ENCODE data around the gene ZNF831.

Gene ZNF831

DNA sequence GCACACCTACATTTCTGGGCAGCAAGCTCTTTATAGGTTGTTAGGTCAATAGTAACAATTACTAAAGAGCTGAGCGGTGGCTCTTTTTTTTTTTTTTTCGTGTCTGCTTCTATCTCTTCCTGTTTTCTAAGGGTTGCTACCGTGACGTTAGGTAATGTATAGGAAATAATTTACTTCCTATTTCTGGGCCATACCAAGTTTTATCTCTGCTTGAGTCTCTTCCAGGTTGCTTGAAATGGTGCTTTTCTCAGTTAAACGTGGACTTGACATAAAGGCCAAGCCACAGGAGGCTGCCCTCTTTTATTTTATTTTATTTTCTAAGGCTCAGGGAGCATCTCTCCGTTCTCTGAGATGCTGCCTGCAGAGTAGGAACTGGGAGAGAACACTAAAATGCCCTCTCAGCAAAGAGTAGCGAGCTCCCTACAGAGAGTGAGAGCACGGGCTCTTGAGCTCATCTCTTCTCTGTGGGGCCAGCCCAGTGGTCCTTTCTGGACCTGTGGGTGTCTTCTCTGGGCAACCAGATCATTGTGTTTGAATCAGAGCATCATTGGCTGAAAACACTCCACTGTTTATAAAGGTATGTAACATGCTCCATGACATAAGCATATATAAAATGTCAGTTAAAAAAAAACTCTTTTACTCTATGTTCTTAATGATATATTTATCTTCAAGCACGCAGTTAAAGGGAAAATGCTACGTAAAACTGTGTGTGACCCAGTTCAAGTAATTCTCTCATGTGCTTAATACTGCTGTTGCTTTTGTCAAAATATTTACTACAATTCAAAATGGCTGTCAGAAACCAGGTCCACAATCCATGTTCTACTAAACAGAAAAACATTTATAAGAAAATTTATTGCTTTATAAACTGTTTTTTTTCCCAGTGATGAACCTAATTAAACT lies at the start of gene ZNF831:
ZNF831 (plus strand) TSS at position 191 of the 900 bp plus-strand sequence. CDS start 27,199 bp downstream, outside the sequence.
- no peak for DNase-seq

DNA sequence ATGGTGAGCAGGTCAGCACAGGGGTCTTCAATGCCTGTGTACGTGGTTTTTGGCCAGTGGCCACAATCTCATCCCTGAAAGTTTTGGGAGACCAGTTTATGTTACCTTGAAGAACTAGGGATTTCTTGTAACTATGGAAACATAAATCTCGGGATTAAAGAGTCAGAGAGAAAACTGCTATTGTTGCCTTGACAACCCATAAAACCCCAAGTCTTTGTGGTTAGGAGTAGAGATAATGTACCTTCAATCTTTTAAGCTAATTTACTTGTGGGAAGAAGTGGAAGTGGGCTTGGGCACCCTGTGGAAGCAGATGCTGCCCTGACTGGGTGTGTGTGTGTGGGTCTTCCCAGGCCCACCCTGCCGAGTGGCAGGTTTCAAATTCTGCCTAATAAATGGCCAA lies 46.1 kb upstream of the ZNF831 start:
- no peak for DNase-seq

DNA sequence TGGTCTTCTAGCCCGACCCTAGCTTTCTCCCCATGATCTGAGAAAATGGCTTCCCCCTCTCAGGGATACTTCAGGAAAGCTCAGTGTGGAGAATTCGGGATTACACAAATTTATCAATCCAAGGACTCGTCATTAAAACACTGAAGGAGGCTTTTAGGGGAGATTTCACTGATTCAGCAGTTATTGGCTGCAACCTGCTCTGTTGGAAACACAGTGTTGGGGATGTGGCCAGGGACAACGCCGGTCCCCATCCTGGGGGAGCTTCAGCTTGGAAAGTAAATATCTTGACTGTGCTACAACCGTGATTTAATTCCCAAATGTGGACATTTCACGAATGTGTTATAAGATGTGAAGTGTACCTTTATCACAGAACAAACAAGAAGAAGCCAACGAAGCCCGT lies 44.8 kb upstream of the ZNF831 start:
- DNase-seq: no peak

DNA sequence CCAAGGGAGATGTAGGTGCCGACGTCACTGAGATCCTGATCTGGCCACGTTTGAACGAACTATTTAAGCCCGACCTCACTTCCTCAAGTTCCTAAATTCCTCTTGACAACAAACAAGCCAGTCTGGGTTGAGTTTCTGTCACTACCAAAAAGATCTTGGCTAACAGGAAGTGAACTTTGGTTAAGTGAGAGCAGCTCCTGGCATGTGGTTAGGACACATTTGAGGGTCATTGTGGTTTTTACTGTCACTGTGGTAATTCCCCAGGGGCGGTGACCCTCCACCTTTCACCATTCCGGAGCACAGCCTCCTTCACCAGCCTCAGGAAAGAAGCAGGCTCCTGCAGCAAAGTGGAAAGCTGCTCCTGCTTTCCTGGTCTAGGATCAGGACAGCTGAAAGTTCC lies 43.1 kb upstream of the ZNF831 start:
- no peak for DNase-seq

DNA sequence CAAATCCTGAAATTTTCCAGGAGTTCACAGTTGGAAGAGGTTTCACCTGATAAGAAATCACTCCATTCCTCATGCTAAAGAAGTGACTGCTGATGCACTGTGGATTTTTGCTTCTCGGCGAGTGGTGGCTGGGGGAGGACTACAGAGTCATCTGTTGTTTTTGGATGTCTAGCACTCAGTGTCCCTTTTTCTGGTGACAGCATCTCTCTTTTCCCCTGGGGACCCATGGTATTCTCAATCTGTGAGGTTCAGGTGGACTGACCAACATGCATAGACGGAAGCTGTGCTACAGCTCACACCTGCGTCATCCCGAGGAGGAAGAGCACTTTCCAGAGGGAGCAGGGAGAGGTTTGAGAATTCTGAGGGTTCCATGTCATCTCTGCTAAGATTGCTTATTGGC lies 42.7 kb upstream of the ZNF831 start:
- no peak for DNase-seq

DNA sequence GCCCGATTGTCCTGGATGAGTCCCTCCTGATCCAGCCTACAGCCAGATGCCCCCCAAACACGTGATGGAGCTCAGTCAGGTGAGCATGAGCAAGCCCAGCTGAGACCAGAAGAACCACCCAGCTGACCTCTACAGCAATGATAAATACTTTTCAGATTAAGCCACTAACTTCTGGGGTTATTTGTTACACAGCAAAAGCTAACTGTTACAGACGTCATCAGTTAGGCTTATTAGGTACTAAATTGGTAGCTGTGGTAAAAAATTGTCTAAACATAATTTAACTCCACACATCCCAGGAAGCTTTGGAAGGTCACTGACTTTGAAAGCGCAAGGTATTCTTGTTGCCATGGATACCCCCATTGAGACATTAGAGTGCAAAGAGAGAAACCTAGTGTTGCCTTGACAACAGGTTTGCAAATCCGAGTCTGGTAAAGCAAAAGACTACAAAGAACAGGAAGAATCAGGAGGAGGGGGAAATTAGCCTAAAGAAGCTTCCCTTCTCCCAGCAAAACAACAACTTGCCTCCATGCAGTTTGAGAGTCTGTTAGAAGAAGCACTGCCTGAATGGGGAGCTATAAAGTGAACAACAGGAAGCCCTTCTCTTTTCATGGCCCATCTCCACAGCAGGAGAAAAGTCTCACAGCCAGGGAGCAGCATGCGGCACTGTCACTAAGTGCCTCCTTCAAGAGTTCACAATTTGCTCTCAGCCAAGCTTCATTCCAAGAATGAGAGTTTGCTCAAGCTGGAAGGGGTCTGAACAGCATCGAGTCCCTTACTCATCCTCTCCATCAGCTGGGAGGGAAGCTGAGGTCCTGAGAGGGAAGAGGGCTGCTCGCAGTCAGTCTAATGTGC lies 41.7 kb upstream of the ZNF831 start:
- no peak for DNase-seq

DNA sequence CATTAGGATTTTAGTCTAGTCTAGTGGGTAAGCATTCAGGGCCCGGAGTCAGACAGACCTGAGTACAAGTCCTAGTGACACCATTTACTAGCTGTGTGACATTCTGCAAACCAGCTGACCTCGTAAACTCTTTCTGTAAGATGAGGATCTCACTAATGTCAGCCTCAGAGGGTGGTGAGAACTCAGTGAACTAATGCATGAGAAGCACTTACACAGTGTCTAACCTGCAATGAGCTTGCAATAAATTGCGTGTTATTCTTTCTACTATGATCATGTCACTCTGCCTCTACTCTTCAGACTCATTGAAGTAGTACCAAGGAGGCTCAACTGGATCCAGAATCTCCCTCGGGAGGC lies 41.1 kb upstream of the ZNF831 start:
- no peak for DNase-seq

DNA sequence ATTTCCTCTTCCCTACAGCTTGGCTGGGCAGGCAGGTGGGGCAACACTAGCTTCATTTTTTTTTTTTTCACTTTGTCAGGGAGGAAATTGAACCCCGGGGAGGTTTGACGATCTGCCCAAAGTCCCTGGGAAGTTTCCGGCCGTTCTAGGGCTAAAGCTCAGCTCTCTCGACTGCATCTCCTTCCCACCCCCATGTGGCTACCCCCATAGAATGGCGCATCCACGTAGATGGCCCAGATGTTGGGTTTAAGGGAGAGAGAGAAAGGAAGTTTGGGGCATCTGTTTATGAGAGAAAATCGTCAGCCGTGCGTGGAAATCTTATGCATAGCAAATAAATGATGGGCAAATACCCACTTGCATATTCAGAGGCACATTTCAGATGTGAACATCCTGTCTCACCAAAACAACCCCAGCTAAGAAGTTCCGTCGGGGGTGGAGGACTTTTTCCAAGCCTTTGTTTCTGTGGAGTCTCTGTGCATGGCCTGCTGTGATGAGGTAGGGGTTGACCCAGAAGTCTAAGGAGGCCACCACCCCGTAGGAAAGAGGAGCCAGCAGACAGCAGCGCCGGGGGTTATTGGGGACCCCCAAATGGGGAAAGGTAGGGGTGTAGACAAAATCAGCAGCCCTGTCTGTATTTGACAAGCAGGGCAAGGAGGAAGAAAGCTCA lies 40.5 kb upstream of the ZNF831 start:
- no peak for DNase-seq

DNA sequence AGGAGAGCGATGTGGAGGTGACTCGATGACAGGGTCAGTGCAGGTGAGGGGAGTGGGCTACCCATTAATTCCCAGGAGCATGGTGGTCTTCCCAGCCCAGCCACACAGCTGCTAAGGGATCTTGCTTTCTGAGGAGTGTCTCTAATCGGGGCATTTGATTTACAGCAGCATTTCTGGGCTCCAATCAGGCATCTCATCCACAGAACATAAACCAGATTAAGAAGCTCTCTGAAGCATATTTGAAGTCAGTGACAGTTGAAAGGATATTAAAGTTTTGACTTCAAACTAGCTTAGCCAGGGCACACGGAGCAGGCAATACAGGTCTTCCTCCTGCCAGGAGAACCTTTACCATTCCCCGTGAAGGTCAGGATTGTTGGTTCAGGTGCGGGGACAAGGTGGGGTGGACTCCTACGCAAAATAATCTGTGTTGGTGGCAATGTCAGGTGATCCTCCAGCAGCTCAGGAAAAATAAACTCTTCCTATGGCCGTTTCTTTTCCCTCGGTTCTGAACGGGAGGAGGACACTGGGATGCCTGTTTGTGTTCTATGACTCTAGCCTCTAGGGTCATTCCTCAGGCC lies 39.9 kb upstream of the ZNF831 start:
- DNase-seq: no peak

DNA sequence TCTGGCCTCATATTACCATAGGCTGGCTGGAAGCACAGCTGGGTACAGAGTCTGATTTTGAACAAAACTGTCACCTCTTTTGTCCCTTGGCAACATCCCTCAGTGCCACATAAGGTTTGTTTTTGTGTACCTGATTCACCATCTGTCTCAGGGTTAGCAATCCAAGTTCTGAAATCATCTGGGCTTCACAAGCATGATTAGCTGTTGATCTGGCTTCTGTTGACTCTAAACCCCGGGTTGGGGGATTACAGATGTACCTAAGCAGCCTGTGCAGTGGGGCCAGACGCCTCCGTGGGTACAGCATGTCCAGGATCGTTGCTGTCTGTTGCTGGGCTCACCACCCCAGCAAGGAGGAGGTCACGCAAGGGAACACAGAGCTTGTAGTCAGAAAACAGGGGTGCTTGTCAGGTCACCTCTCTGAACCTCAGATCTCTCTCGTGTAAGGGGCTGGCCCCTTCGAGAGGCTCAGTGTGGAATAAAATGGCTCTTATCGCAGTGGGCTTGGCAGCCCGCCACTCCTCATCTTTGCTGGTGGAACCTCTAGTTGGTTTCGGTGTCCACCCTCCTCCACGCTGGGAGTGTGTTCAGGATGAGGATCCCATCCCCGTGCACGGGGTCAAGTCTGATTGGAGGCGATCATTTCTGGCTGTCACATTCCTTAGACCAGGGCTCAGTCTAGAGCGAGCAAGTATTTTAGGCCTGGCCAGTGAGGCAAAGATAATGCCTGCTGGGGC lies 39.2 kb upstream of the ZNF831 start:
- DNase-seq: no peak

DNA sequence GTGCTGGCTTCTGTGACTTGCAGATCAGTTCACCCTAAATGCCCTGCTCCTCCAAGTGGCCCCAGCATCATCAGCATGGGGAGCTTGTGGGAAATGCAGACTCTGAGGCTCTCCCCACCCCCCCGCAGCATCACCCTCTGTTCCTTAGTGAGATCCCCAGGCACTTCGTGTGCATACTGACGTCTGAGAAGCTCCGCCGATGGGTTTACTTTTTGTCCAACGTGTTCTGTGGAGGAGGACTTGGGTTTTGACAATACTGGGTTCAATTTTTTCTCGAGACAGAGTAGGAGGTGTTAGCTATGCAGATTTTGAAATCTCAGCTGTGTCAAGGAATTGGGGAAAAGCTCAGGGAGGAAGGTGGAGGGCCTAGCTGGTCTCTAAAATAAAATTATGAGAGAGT lies 38.3 kb upstream of the ZNF831 start:
- DNase-seq: no peak

DNA sequence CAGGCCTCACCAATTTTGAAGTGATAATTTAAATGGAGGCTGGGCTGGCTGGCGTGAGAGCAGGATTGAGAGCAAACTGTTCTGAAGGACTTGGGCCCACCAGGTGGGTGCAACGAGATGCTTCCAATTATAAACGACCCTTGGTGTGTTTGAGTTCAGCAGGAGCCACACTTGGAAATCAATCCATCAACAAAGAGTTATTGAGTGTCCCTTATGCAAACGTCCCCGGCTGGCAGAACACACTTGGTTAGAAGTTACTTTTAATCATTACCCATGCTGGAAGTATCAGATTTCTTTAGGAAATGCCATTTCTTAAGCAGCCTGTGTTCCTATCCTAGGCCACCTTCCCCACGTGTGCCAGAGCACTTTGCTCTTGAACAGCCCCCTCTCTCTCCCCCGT lies 37.8 kb upstream of the ZNF831 start:
- no peak for DNase-seq

DNA sequence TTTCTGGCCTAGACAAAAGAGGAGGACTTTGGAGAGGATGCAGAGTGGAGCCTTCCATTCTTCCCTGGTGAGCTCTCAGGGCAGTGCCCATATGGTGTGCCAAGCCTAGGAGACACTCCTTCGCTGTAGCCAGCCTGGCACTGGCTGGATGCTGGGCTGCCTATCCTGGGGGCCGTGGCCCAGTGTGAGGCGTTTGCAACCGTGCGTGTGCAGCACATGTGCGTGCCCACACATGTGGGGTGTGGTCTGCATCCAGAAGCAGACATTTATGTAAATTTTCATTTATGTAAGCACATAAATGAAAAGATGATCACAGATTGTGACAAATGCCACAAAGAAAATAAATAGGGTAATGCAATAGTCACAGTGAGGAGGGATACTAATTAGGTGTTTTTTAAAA lies 35.8 kb upstream of the ZNF831 start:
- DNase-seq: no peak

DNA sequence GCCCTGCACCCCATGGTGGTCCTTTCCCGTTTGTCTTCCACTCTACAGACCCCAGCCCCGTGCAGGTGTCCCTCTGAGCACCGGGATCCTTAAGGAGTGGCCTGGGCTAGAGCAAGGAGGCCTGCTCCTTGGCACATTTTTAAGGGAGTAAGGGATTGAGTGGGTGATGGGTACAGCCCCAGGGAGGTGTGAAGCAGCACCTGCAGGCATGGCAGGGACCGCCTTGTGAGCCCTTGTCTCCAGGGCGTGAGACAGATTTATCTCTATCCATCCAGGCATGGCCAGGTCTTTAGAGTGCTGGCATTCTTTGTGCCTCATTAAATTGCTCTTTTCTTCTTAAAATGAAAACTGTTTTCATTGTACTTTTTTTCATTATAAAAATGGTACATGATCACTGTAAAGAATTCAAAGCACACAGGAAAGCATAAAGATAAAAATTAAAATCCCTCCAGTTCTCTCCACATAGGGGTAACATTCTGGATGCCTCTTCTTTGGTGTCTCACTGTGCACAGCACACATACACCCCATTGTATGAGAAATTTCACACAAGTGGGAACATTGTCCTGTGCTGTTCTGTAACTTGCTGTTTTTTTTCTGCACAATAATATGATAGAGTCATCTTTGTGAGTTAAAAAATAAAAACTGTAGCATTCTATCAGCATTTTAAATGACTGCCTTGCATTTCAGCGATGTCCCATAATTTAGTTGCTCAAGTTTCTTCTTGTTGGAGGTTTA lies 31.9 kb upstream of the ZNF831 start:
- no peak for DNase-seq

DNA sequence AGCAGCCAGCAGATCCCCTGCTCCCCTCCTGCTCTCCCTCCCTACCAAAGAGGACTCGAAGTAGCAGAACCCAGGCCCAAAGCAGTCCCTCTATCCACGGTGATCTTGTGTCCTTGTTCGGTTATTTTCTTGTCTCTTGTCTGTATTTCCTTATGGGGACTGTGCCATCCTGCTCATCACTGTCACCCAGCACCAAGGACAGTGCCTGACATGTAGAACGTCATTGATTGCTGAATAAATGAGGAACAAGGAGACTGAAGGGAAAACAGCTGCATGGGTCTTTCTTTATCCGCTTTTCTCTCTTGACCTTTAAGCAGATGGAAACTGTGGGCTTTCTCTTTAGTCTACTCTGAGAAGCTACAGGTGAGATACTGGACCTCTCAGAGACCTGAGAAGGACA lies 29.4 kb upstream of the ZNF831 start:
- no peak for DNase-seq

DNA sequence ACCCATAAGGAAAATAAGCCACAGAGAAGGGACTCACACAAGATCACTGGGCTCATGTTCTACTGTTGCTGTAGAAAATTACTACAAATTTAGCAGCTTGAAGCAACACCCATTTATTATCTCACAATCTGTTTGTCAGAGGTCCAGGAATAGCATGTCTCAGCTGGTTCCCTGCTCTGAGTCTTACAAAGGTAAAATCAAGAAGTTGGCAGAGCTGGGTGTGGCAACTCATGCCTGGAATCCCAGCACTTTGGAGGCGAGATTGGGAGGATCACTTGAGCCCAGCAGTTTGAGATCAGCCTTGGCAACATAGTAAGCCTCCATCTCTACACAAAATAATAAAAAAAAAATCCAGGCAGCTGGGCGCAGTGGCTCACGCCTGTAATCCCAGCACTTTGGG lies 28.5 kb upstream of the ZNF831 start:
- no peak for DNase-seq

DNA sequence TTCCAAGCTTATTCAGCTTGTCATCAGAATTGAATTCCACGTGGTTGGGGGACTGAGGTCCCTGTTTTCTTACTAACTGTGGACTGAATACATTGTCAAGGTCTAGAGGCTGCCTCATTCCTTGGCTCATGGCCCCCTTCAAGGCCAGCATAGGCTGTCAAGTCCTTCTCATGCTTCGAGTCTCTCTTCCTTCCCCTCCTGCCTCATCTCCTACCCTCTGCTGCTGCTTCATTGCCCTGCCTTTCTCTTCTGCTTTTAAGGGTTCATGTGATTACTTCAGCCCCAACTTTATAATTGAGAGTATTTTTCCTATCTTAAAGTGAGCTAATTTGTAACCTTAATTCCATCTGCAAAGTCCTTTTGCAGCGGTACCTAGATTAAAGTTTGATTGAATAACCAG lies 27.6 kb upstream of the ZNF831 start:
- DNase-seq: no peak

DNA sequence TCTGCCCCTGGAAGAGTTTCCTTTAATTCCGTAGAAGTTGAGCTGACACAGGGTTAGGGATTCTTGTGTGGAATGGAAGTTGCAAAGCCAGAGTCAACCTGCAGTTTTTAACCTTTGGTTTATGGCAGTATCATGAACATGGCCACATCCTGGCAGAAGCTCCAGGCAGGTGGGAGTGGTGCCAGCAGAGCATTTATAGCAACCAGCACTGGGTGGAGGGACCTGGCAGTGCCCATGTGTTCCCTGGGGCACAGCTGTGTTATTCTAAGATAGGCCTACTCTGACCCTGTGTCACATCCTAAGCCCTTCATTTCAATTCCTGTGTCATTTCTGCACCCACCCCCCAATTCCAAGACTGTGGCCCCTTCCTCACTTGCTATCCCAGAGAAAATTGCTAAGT lies 26.1 kb upstream of the ZNF831 start:
- no peak for DNase-seq

DNA sequence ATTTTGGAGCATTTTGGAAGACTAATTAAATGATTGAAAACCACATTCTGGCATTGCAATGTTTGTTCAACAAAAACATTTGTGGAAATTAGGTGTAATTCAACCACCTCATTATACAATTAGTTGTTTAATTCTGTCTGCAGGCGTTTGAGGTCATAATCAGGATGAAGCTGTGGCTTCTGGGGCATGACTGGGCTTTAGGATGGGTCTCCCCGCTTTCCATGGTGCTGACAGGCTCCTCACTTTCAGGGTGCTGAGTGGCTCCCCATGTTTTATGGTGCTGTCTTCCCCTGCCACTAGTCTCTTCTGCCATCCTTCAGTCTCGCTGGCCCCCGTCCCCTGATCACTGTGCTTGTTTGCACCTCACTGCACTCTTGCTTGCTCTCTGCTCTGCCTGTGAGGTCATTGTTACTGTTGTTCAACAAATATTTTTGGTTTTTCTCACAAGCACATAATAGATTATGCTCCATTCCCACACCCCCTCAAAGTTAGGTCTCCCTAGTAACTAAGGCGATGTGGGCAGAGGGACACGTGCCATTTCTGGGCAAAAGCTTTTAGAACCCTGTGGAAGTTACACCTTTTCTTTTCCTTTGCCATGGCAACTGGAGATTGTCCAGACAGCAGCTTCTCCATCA lies 25.4 kb upstream of the ZNF831 start:
- DNase-seq: no peak

DNA sequence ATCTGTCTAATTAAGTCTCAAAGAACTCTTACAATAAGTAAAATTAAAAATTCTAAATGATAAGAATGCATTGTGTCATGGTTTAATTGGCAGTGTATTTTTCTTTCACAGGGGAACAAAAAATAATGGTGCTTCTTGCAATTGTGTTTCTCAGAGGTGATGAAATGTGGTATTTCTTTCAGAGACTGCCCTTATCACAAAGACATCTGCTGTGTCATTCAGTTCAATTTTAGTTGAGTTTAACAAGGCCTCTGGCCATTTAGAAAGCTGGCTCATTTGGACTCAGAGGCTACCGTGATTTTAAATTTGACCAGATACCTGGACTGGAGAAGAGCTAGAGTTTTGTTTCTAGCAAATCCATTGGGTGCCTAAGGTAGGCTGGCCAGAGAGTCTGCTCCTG lies 23.6 kb upstream of the ZNF831 start:
- DNase-seq: no peak
